Liver (tissue), 9 donors: Measurements from ENCODE around the gene SARM1. TPM values are rescaled to one million over a fixed set of nuclear protein-coding genes. Genes with fewer than 3 reads are reported as not detected.

Experiments
- DNase-seq: peaks from one replicate; pipeline ENCODE4 v3.0.0-alpha.2; 2017; ENCODE audit warnings: low spot score
- H3K27ac ChIP-seq, 2 donors: one replicate each; pipeline ENCODE4 v1.7.0; 2013; ENCODE audit warnings: inconsistent platforms in 2 of 2, low read length in 2 of 2, control low read depth in 1 of 2, low read depth in 1 of 2, mild to moderate bottlenecking in 1 of 2
- H3K27me3 ChIP-seq, 4 donors: one replicate each; pipeline versions ENCODE4 v1.6.1 to v1.7.0; 2013; ENCODE audit warnings: low read length in 3 of 4, inconsistent platforms in 1 of 4, mild to moderate bottlenecking in 1 of 4, moderate library complexity in 1 of 4; ENCODE audit not compliant: control insufficient read depth in 4 of 4, insufficient read depth in 4 of 4
- H3K36me3 ChIP-seq, 4 donors: one replicate each; pipeline versions ENCODE4 v1.6.1 to v1.7.0; 2013; ENCODE audit warnings: low read length in 3 of 4, mild to moderate bottlenecking in 3 of 4, low read depth in 1 of 4, moderate library complexity in 1 of 4; ENCODE audit not compliant: control insufficient read depth in 4 of 4, insufficient read depth in 3 of 4
- H3K4me1 ChIP-seq, 4 donors: one replicate each; pipeline versions ENCODE4 v1.6.1 to v1.7.0; 2013; ENCODE audit warnings: low read length in 3 of 4, mild to moderate bottlenecking in 3 of 4, moderate library complexity in 1 of 4; ENCODE audit not compliant: control insufficient read depth in 4 of 4, insufficient read depth in 4 of 4
- H3K4me3 ChIP-seq, 3 donors: one replicate each; pipeline versions ENCODE4 v1.6.1 to v1.7.0; 2013; ENCODE audit warnings: low read length in 3 of 3, control low read depth in 1 of 3, low read depth in 1 of 3, mild to moderate bottlenecking in 1 of 3
- H3K9ac ChIP-seq, 2 donors: one replicate each; pipeline ENCODE4 v1.7.0; 2013; ENCODE audit warnings: low read length in 2 of 2, mild to moderate bottlenecking in 2 of 2, moderate library complexity in 2 of 2, control low read depth in 1 of 2, low read depth in 1 of 2
- H3K9me3 ChIP-seq, 4 donors: one replicate each; pipeline versions ENCODE4 v1.6.1 to v1.7.0; 2013; ENCODE audit warnings: low read length in 3 of 4; ENCODE audit not compliant: control insufficient read depth in 4 of 4
- CTCF ChIP-seq: fragments of 150-350 bp; IDR thresholded peaks from 2 replicates; pipeline ENCODE4 v1.5.1; 2017; ENCODE audit warnings: improper control_type of control experiment, low read depth, low read length; ENCODE audit not compliant: missing input control
- GABPA ChIP-seq, 2 donors: IDR thresholded peaks in 1 of 2; conservative IDR thresholded peaks in 1 of 2; 2 replicates each; pipeline ENCODE4 v1.6.1; 2016; ENCODE audit warnings: antibody characterized with exemption in 2 of 2, mild to moderate bottlenecking in 1 of 2, moderate library complexity in 1 of 2
- HNF4A ChIP-seq, 2 donors: conservative IDR thresholded peaks; 2 replicates each; pipeline ENCODE4 v1.6.1; 2016; ENCODE audit warnings: antibody characterized with exemption in 2 of 2, mild to moderate bottlenecking in 2 of 2
- JUND ChIP-seq, 2 donors: IDR thresholded peaks; 2 replicates each; pipeline ENCODE4 v1.6.1; 2016; ENCODE audit warnings: antibody characterized with exemption in 2 of 2
- MAX ChIP-seq: IDR thresholded peaks from 2 replicates; pipeline ENCODE4 v1.6.1; 2016; ENCODE audit warnings: antibody characterized with exemption
- NR2F2 ChIP-seq: IDR thresholded peaks from 2 replicates; pipeline ENCODE4 v1.6.1; 2016; ENCODE audit warnings: antibody characterized with exemption
- RAD21 ChIP-seq, 2 donors: IDR thresholded peaks; 2 replicates each; pipeline ENCODE4 v1.6.1; 2016; ENCODE audit warnings: antibody characterized with exemption in 2 of 2, mild to moderate bottlenecking in 2 of 2
- REST ChIP-seq: IDR thresholded peaks from 2 replicates; pipeline ENCODE4 v1.6.1; 2016; ENCODE audit warnings: antibody characterized with exemption, mild to moderate bottlenecking
- RXRA ChIP-seq, 2 donors: IDR thresholded peaks; 2 replicates each; pipeline ENCODE4 v1.6.1; 2017 to 2018; ENCODE audit warnings: antibody characterized with exemption in 2 of 2, mild to moderate bottlenecking in 1 of 2
- SP1 ChIP-seq: IDR thresholded peaks from 2 replicates; pipeline ENCODE4 v1.6.1; 2018; ENCODE audit warnings: antibody characterized with exemption, mild to moderate bottlenecking
- TAF1 ChIP-seq: conservative IDR thresholded peaks from 2 replicates; pipeline ENCODE4 v1.6.1; 2016; ENCODE audit warnings: antibody characterized with exemption, mild to moderate bottlenecking
- YY1 ChIP-seq: IDR thresholded peaks from 2 replicates; pipeline ENCODE4 v1.6.1; 2016; ENCODE audit warnings: antibody characterized with exemption, mild to moderate bottlenecking
- ZBTB33 ChIP-seq: IDR thresholded peaks from 2 replicates; pipeline ENCODE4 v1.6.1; 2016; ENCODE audit warnings: antibody characterized with exemption
- WGBS: extraction: QIAGEN DNeasy Blood & Tissue Kit; methylation state at CpG from one replicate; pipeline ENCODE4 v1.1.7; 2013; 5-methylcytosine and 5-hydroxymethylcytosine counted together
- polyA plus RNA-seq, 2 donors: library from polyadenylated mRNA; stranded (reverse) in 1 of 2; unstranded in 1 of 2; fragments of 200-250 nt in 1 of 2; fragments of >200 nt in 1 of 2; fragmentation: Nextera tagmentation in 1 of 2; extraction: Ambion mirVana in 1 of 2; gene quantifications; one replicate each; pipeline versions ENCODE4 v1.2.1 to v1.2.3, GENCODE V29; 2013 to 2015
- total RNA-seq, 2 donors: library from RNA; depleted of rRNA; stranded (reverse); fragments of >200 nt; gene quantifications; one replicate each; pipeline ENCODE4 v1.2.3, GENCODE V29; 2014
- donor health status: healthy.
- donor health status: healthy.
- donor health status: healthy.
- donor health status: healthy.
- donor health status: healthy.

Gene SARM1
- total and polyA plus RNA-seq, 4 donors = 2.4 to 5.4 (median 5.1) TPM

GRCh38 chr17:28421787-28422305 is 50.4 kb downstream of the SARM1 start:
- no peaks in the 10 kb centered on the region for H3K27me3 ChIP-seq
- no peak overlapping the region for H3K27ac ChIP-seq
- H3K4me1 ChIP-seq = peaks cover 0 to 5% (median 5%) of the 10 kb centered on the region in 4 donors
- DNase-seq = no peak
- TF ChIP-seq RXRA (IDR thresholded peaks at IDR 0.05) (no peak), ZBTB33 (no peak)
- H3K9ac ChIP-seq = no peak overlapping the region
- 86% methylated on average over 7 of the region's 7 CpGs for WGBS
- no peaks in the 10 kb centered on the region for H3K9me3 ChIP-seq
- no peaks in the 10 kb centered on the region for H3K36me3 ChIP-seq
- no peak overlapping the region for H3K4me3 ChIP-seq

- peaks cover 0 to 8% (median 1%) of the 10 kb centered on the region in 4 donors for H3K4me1 ChIP-seq
- H3K4me3 ChIP-seq = no peak overlapping the region
- H3K9ac ChIP-seq = no peak overlapping the region
- H3K27me3 ChIP-seq = no peaks in the 10 kb centered on the region
- H3K27ac ChIP-seq = no peak overlapping the region
- DNase-seq = no peak
- TF ChIP-seq TAF1 (no peak), MAX (no peak), JUND (IDR thresholded peaks at IDR 0.05) (no peak), HNF4A (conservative IDR thresholded peaks at IDR 0.05) (no peak), SP1 (no peak), ZBTB33 (no peak), RAD21 (IDR thresholded peaks at IDR 0.05) (no peak), CTCF (no peak), GABPA (IDR thresholded peaks at IDR 0.05 in 1 of 2, conservative IDR thresholded peaks at IDR 0.05 in 1 of 2) (no peak), NR2F2 (no peak), REST (no peak), YY1 (no peak)
- H3K9me3 ChIP-seq = no peaks in the 10 kb centered on the region
- WGBS = 94% methylated on average over 13 of the region's 13 CpGs
- no peaks in the 10 kb centered on the region for H3K36me3 ChIP-seq
Observed at GRCh38 chr17:28425206-28425605, 53.7 kb downstream of the SARM1 start.
